Body of pancreas (tissue), 4 donors: ENCODE data around the gene CMTM4. TPM values are rescaled to one million over a fixed set of nuclear protein-coding genes. Genes with fewer than 3 reads are reported as not detected.

Source experiments
- ATAC-seq: fragments of 150-250 bp; one replicate; pipeline ENCODE4 v1.9.1; 2016
- DNase-seq, 4 donors: peaks; one replicate each; pipeline ENCODE4 v3.0.0-alpha.2; 2019
- H3K27ac ChIP-seq, 4 donors: fragments of 200-600 bp; sonication (generic); 1 replicate in 3 of 4; 2 replicates in 1 of 4; pipeline versions ENCODE4 v1.5.1 to v1.6.1; 2016 to 2019; ENCODE audit warnings: mild to moderate bottlenecking in 1 of 4, mixed read lengths in 1 of 4, moderate library complexity in 1 of 4
- H3K27me3 ChIP-seq, 2 donors: fragments of 200-600 bp; sonication (generic); one replicate each; pipeline ENCODE4 v1.6.0; 2016; ENCODE audit warnings: mild to moderate bottlenecking in 1 of 2
- H3K36me3 ChIP-seq, 2 donors: fragments of 200-600 bp; sonication (generic); replicated peaks in 1 of 2; 2 replicates each; pipeline ENCODE4 v1.5.1; 2016; ENCODE audit warnings: low read depth in 2 of 2; ENCODE audit not compliant: insufficient read depth in 1 of 2
- H3K4me1 ChIP-seq: fragments of 200-600 bp; sonication (generic); one replicate; pipeline ENCODE4 v1.6.0; 2016
- H3K4me3 ChIP-seq, 2 donors: fragments of 200-600 bp; sonication (generic); 1 replicate in 1 of 2; 2 replicates in 1 of 2; pipeline ENCODE4 v1.5.1; 2016 to 2019
- H3K9me3 ChIP-seq, 3 donors: fragments of 200-600 bp; sonication (generic); 1 replicate in 2 of 3; 2 replicates in 1 of 3; pipeline ENCODE4 v1.5.1; 2016
- POLR2A ChIP-seq, 3 donors: fragments of 450-650 bp; IDR thresholded peaks; one replicate each; pipeline ENCODE4 v1.6.1; 2016; ENCODE audit warnings: antibody characterized with exemption in 3 of 3, mild to moderate bottlenecking in 2 of 3
- WGBS, 2 donors: methylation state at CpG; one replicate each; pipeline ENCODE4 v1.1.5; 2017; 5-methylcytosine and 5-hydroxymethylcytosine counted together
- intact Hi-C: fragments of 100-400 bp; cut with DNase I; formaldehyde crosslinking; loops from one replicate; pipeline ENCODE4 v1.15.1; 2023
- total RNA-seq, 2 donors: library from RNA; depleted of rRNA; stranded (reverse); fragments of >200 nt; gene quantifications; one replicate each; pipeline ENCODE4 v1.1.0, GENCODE V29; 2016
- TF ChIP-seq, protein P1 (sequence below), 7 experiments: fragments of 450-650 bp in 4 of 7; fragments of 200-600 bp in 3 of 7; sonication (generic) in 3 of 7; IDR thresholded peaks; one replicate each; pipeline ENCODE4 v1.5.1; 2016 to 2019; ENCODE audit warnings: antibody characterized with exemption in 7 of 7

CMTM4 gene
- total RNA-seq, 2 donors from 2014 or later = 35.9 to 36.6 TPM

- DNase-seq = no peak
- no peak for TF ChIP-seq POLR2A (IDR thresholded peaks at IDR 0.05)
- TF ChIP-seq, protein P1, sequence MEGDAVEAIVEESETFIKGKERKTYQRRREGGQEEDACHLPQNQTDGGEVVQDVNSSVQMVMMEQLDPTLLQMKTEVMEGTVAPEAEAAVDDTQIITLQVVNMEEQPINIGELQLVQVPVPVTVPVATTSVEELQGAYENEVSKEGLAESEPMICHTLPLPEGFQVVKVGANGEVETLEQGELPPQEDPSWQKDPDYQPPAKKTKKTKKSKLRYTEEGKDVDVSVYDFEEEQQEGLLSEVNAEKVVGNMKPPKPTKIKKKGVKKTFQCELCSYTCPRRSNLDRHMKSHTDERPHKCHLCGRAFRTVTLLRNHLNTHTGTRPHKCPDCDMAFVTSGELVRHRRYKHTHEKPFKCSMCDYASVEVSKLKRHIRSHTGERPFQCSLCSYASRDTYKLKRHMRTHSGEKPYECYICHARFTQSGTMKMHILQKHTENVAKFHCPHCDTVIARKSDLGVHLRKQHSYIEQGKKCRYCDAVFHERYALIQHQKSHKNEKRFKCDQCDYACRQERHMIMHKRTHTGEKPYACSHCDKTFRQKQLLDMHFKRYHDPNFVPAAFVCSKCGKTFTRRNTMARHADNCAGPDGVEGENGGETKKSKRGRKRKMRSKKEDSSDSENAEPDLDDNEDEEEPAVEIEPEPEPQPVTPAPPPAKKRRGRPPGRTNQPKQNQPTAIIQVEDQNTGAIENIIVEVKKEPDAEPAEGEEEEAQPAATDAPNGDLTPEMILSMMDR (IDR thresholded peaks at IDR 0.05) = no peak
- 86 to 95% methylated on average over 3 of the region's 3 CpGs for WGBS, 2 donors
These were observed 72.8 kb downstream of the CMTM4 start for GRCh38 chr16:66623755-66624154.

GRCh38 chr16:66622863-66623262, 73.7 kb downstream of the CMTM4 start:
- Histone ChIP-seq H3K36me3 (peaks cover 0 to 4% of the 10 kb centered on the region in 2 donors), H3K4me1 (peaks cover 11% of the 10 kb centered on the region), H3K9me3 (no peaks in the 10 kb centered on the region), H3K27me3 (no peaks in the 10 kb centered on the region), H3K4me3 (no peak overlapping the region), H3K27ac (no peak overlapping the region)
- DNase-seq = no peak
- TF ChIP-seq POLR2A (IDR thresholded peaks at IDR 0.05) = no peak
- TF ChIP-seq, protein P1 (IDR thresholded peaks at IDR 0.05) = no peak
- 40 to 46% methylated on average over 2 to 3 of the region's 3 CpGs for WGBS, 2 donors
- no peak for ATAC-seq
- intact Hi-C loops = no loop called here

More at GRCh38 chr16:66623755-66624154, 72.8 kb downstream of the CMTM4 start:
- no peak overlapping the region for H3K4me3 ChIP-seq
- no peak for ATAC-seq
- peaks cover 0 to 4% of the 10 kb centered on the region in 2 donors for H3K36me3 ChIP-seq
- H3K27ac ChIP-seq = no peak overlapping the region
- intact Hi-C loops = no loop called here
- no peaks in the 10 kb centered on the region for H3K9me3 ChIP-seq
- H3K4me1 ChIP-seq = peaks cover 16% of the 10 kb centered on the region
- H3K27me3 ChIP-seq = no peaks in the 10 kb centered on the region

DNA sequence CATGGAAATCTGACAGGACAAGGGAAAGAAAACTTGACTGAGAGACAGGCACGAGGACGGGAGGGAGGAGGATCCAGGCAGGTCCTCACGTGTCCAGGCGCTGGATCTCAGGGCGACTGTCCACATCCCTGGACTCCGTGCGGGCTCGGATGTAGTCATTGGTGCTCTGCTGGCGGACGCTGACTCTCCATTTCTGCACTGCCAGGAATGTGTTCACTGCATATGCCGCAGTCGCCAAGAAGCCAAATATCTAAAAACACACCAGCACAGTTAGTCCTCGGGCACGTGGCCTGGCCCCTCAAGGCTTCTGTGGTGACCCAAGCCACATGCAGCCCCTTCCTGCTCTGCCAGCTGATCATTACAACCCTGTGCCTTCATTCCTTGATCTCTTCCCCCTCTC, 74.6 kb downstream of the CMTM4 start:
- H3K4me3 ChIP-seq = no peak overlapping the region
- DNase-seq = no peak
- intact Hi-C loops = no loop called here
- H3K36me3 ChIP-seq = peaks cover 0 to 4% of the 10 kb centered on the region in 2 donors
- no peak overlapping the region for H3K27ac ChIP-seq
- H3K4me1 ChIP-seq = peaks cover 9% of the 10 kb centered on the region
- TF ChIP-seq, protein P1 (IDR thresholded peaks at IDR 0.05) = no peak
- no peak for TF ChIP-seq POLR2A (IDR thresholded peaks at IDR 0.05)
- H3K27me3 ChIP-seq = no peaks in the 10 kb centered on the region
- no peak for ATAC-seq
- H3K9me3 ChIP-seq = no peaks in the 10 kb centered on the region
- WGBS, 2 donors = 94 to 95% methylated on average over 14 of the region's 14 CpGs

DNA sequence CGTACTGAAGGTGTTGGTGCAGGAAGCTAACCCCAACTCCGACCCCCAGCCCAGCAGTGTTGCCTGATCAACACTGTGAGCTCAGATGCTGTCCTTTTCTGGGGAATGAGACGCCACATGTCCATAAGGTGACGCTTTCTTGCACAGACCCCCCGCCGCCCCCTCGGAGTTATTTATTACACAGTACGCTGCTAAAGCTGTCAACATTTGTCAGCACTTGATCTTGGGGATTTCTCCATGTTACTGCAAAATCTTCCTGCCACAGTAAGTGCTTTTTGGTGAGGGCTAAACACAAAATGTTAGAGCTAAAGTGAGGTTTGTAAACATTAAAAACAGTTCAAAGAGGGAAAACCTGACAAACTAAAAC, 76.1 kb downstream of the CMTM4 start:
- 87% methylated on average over 8 of the region's 8 CpGs for WGBS, 2 donors
- ATAC-seq (no peak), DNase-seq (no peak)
- Histone ChIP-seq H3K27me3 (no peaks in the 10 kb centered on the region), H3K36me3 (peaks cover 0 to 5% of the 10 kb centered on the region in 2 donors), H3K27ac (no peak overlapping the region), H3K4me1 (peaks cover 9% of the 10 kb centered on the region), H3K9me3 (no peaks in the 10 kb centered on the region), H3K4me3 (no peak overlapping the region)
- intact Hi-C loops = no loop called here
- TF ChIP-seq, protein P1 (IDR thresholded peaks at IDR 0.05) = no peak
- no peak for TF ChIP-seq POLR2A (IDR thresholded peaks at IDR 0.05)
